GM12878 (cell line): Measurements from ENCODE around the gene ABCA7. TPM values are rescaled to one million over a fixed set of nuclear protein-coding genes. Genes with fewer than 3 reads are reported as not detected.

ENCODE experiments used
- ATAC-seq: fragments of 200-7000 bp; cut with Tn5 transposase; 3 replicates; pipeline ENCODE4 v1.9.1; 2020; ENCODE audit warnings: mild to moderate bottlenecking, moderate library complexity
- BruUV-seq: library from RNA; stranded (reverse); fragments of 400-500 nt; replicated peaks from 2 replicates; lab custom pipeline; 2021; lab: Mats Ljungman, UMichigan
- CTCF ChIA-PET: fragments of 300-600 bp; sonication (Branson Sonifier 250); formaldehyde crosslinking; extraction: SDS; loops from one replicate; lab custom pipeline; 2021; ENCODE audit warnings: inconsistent platforms; lab: Yijun Ruan, JAX
- POLR2A ChIA-PET: fragments of 350-600 bp; formaldehyde crosslinking; extraction: SDS; loops from one replicate; lab custom pipeline; 2021; ENCODE audit warnings: inconsistent platforms; lab: Charles Lee
- RAD21 ChIA-PET: fragments of 300-600 bp; sonication (Branson Sonifier 250); formaldehyde crosslinking; loops from one replicate; lab custom pipeline; 2023; ENCODE audit warnings: antibody characterized with exemption; ENCODE audit not compliant: unreplicated experiment; lab: Charles Lee
- SMC1A ChIA-PET: fragments of 300-600 bp; sonication (Branson Sonifier 250); formaldehyde crosslinking; loops from one replicate; lab custom pipeline; 2023; ENCODE audit not compliant: unreplicated experiment, uncharacterized antibody; lab: Charles Lee
- DNase-seq: peaks from one replicate; pipeline ENCODE4 v3.0.0-alpha.2; 2011; ENCODE audit warnings: low read depth, low spot score
- FAIRE-seq: peaks from 3 replicates; lab custom pipeline; 2011; peaks lifted over from hg19 to GRCh38; lab: Jason Lieb, UNC
- H2AFZ ChIP-seq: 2 replicates; pipeline ENCODE4 v1.6.0; 2011; ENCODE audit warnings: low read depth, low read length, control low read depth; ENCODE audit not compliant: control insufficient read depth
- H3K27ac ChIP-seq: 2 replicates; pipeline ENCODE4 v1.5.1; 2011; ENCODE audit warnings: control low read depth; ENCODE audit not compliant: control insufficient read depth, insufficient read depth
- H3K27me3 ChIP-seq, 2 experiments: replicated peaks in 1 of 2; 2 replicates each; pipeline versions ENCODE4 v1.6.0 to v1.6.1; 2011; ENCODE audit warnings: low read length in 1 of 2; ENCODE audit not compliant: control insufficient read depth in 2 of 2, insufficient read depth in 2 of 2
- H3K36me3 ChIP-seq, 2 experiments: 2 replicates each; pipeline ENCODE4 v1.5.1; 2011; ENCODE audit warnings: low read length in 1 of 2; ENCODE audit not compliant: control insufficient read depth in 2 of 2, insufficient read depth in 2 of 2
- H3K4me1 ChIP-seq: 2 replicates; pipeline ENCODE4 v1.6.1; 2011; ENCODE audit warnings: mild to moderate bottlenecking, low read length, moderate library complexity, mixed read lengths; ENCODE audit not compliant: control insufficient read depth, insufficient read depth
- H3K4me2 ChIP-seq: 2 replicates; pipeline ENCODE4 v1.6.0; 2011; ENCODE audit warnings: control low read depth; ENCODE audit not compliant: control insufficient read depth, insufficient read depth
- H3K4me3 ChIP-seq: fragments of 200-600 bp; sonication (generic); 2 replicates; pipeline ENCODE4 v1.5.1; 2016
- H3K79me2 ChIP-seq: 2 replicates; pipeline ENCODE4 v1.6.0; 2011; ENCODE audit warnings: low read length; ENCODE audit not compliant: control insufficient read depth, insufficient read depth
- H3K9ac ChIP-seq: 2 replicates; pipeline ENCODE4 v1.8.0; 2011; ENCODE audit warnings: low read length, control low read depth, mixed read lengths; ENCODE audit not compliant: control insufficient read depth, insufficient read depth
- H3K9me3 ChIP-seq: replicated peaks from 3 replicates; pipeline ENCODE4 v1.5.1; 2011; ENCODE audit warnings: mild to moderate bottlenecking, low read length; ENCODE audit not compliant: control insufficient read depth, insufficient read depth
- H4K20me1 ChIP-seq: 2 replicates; pipeline ENCODE4 v1.6.0; 2011; ENCODE audit not compliant: control insufficient read depth, insufficient read depth
- BHLHE40 ChIP-seq, 2 experiments: fragments of 450-650 bp in 1 of 2; IDR thresholded peaks; 2 replicates each; pipeline ENCODE4 v1.6.1; 2011 to 2017; ENCODE audit warnings: low read depth in 2 of 2, borderline replicate concordance in 1 of 2, improper control_type of control experiment in 1 of 2, low read length in 1 of 2, mild to moderate bottlenecking in 1 of 2
- EGR1 ChIP-seq, 2 experiments: IDR thresholded peaks; 1 replicate in 1 of 2; 2 replicates in 1 of 2; pipeline ENCODE4 v1.6.1; 2011 to 2012; ENCODE audit warnings: low read depth in 2 of 2, low read length in 2 of 2, borderline replicate concordance in 1 of 2, mild to moderate bottlenecking in 1 of 2, moderate library complexity in 1 of 2
- FOXM1 ChIP-seq: IDR thresholded peaks from 2 replicates; pipeline ENCODE4 v1.6.1; 2012; ENCODE audit warnings: low read depth, mild to moderate bottlenecking, inconsistent platforms, low read length, moderate library complexity
- HDGF ChIP-seq: fragments of 450-650 bp; IDR thresholded peaks from 2 replicates; pipeline ENCODE4 v1.6.1; 2016; ENCODE audit warnings: antibody characterized with exemption
- WGBS: methylation state at CpG from one replicate; pipeline ENCODE4 v1.1.6; 2016; ENCODE audit warnings: low lambda C conversion rate; ENCODE audit not compliant: insufficient replicate concordance, insufficient coverage; ENCODE audit errors: missing lambda C conversion rate; 5-methylcytosine and 5-hydroxymethylcytosine counted together
- in situ Hi-C: fragments of 300-500 bp; cut with MboI; formaldehyde crosslinking; loops from 9 replicates; pipeline ENCODE4 v1.14.3; 2018; ENCODE audit warnings: mixed read lengths
- intact Hi-C: fragments of 100-400 bp; cut with micrococcal nuclease; formaldehyde crosslinking; loops from one replicate; pipeline ENCODE4 v1.14.2; 2022; ENCODE audit not compliant: unreplicated experiment
- polyA plus RNA-seq, 11 experiments: library from polyadenylated mRNA; depleted of rRNA in 4 of 11; unstranded in 6 of 11; stranded (reverse) in 5 of 11; fragments of >200 nt; fragmentation: Nextera tagmentation in 4 of 11; fragmentation: Illumina TruSeq in 1 of 11; extraction: Ambion mirVana in 4 of 11; extraction: Trizol in 1 of 11; gene quantifications; 1 replicate in 1 of 11; 2 replicates in 10 of 11; pipeline versions ENCODE4 v1.2.1 to v1.2.3, GENCODE V29; 2011 to 2016; ENCODE audit warnings: inconsistent platforms in 2 of 11, missing spikeins in 2 of 11, low read depth in 1 of 11
- total RNA-seq, 4 experiments: library from RNA; depleted of rRNA in 3 of 4; stranded (reverse); fragments of >200 nt in 3 of 4; fragmentation: Illumina TruSeq in 1 of 4; extraction: Trizol in 1 of 4; gene quantifications; 2 replicates each; pipeline versions ENCODE4 v1.2.1 to v1.2.3, GENCODE V29; 2013 to 2021
- TF ChIP-seq, protein P1 (sequence below): IDR thresholded peaks from 2 replicates; pipeline ENCODE4 v1.6.1; 2011; ENCODE audit warnings: borderline replicate concordance, low read depth, mild to moderate bottlenecking, moderate library complexity, mixed read lengths, low read length; ENCODE audit not compliant: insufficient read depth; ENCODE audit errors: extremely low read length

The ABCA7 gene
- total and polyA plus RNA-seq, 10 of the 15 experiments (the other 5 are each of a cell fraction or from before 2014, with no cell fraction given): 1.0 to 49.5 (median 14.8) TPM

GRCh38 chr19:1082165-1082927 is 42.4 kb downstream of the ABCA7 start:
- H3K9me3 ChIP-seq: no peaks in the 10 kb centered on the region
- DNase-seq (no peak), FAIRE-seq (peak; percentile 65), ATAC-seq (peak; percentile 85)
- H4K20me1 ChIP-seq: no peaks in the 10 kb centered on the region; the same call in 1 of the 2 replicates
- H3K9ac ChIP-seq: no peak overlapping the region
- H3K79me2 ChIP-seq: peaks cover 4% of the 10 kb centered on the region
- H3K4me2 ChIP-seq: no peak overlapping the region
- no TSS peak for BruUV-seq
- 51% methylated on average over 24 of the region's 51 CpGs for WGBS
- H2AFZ ChIP-seq: no peak overlapping the region
- TF ChIP-seq, protein P1, sequence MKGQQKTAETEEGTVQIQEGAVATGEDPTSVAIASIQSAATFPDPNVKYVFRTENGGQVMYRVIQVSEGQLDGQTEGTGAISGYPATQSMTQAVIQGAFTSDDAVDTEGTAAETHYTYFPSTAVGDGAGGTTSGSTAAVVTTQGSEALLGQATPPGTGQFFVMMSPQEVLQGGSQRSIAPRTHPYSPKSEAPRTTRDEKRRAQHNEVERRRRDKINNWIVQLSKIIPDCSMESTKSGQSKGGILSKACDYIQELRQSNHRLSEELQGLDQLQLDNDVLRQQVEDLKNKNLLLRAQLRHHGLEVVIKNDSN: peak; percentile 26
- TF ChIP-seq EGR1 (IDR thresholded peaks at IDR 0.05; ENCODE audit: borderline replicate concordance in 1 of 2, low read depth in 2 of 2, low read length in 2 of 2) (peak in 1 of 2 experiments; percentile 81; a peak in 2 of 3 replicates), FOXM1 (no peak), BHLHE40 (IDR thresholded peaks at IDR 0.05; ENCODE audit: borderline replicate concordance in 1 of 2, low read depth in 2 of 2, low read length in 1 of 2) (peak; percentile 24 to 36; a peak in 2 of 4 replicates), HDGF (peak; percentile 93)
- ChIA-PET SMC1A (interaction anchor here (1.2 kb wide), 2 partner anchors 14 to 21 kb away, joined by 3 to 5 read pairs; no protein-coding TSS in a partner anchor), RAD21 (interaction anchor here (0.9 kb wide), 1 partner anchor 15 kb away, joined by 3 read pairs; the partner anchor contains the start of gene ARHGAP45), CTCF (interaction anchor here (1.6 kb wide), 1 partner anchor 11 kb away, joined by 4 read pairs; no protein-coding TSS in a partner anchor), POLR2A (interaction anchor here (0.5 to 1.9 kb wide), 6 partner anchors 12 to 90 kb away, joined by 3 to 9 read pairs (median 4); partner anchors contain the start of genes CNN2 and POLR2E)
- no peaks in the 10 kb centered on the region for H3K27me3 ChIP-seq
- H3K4me3 ChIP-seq: no peak overlapping the region
- no peak overlapping the region for H3K27ac ChIP-seq
- in situ Hi-C loops (no loop called here), intact Hi-C loops (no loop called here)
- peaks cover 14 to 63% of the 10 kb centered on the region in 2 experiments; a peak in 3 of 4 replicates for H3K36me3 ChIP-seq
- peaks cover 17% of the 10 kb centered on the region for H3K4me1 ChIP-seq
